K562 (cell line): Measurements from ENCODE around the gene RNF19B. TPM values are rescaled to one million over a fixed set of nuclear protein-coding genes. Genes with fewer than 3 reads are reported as not detected.
A peak's percentile ranks its signal among the peaks of the same experiment; 100 is the strongest.

Experiments used
- ARID1B ChIP-seq: fragments of 450-650 bp; IDR thresholded peaks from 2 replicates; pipeline ENCODE4 v1.6.1; 2016; ENCODE audit warnings: antibody characterized with exemption, mild to moderate bottlenecking, inconsistent platforms
- ARID4B ChIP-seq: sonication (generic); formaldehyde crosslinking; IDR thresholded peaks from 2 replicates; pipeline ENCODE4 v1.8.0; 2022; ENCODE audit warnings: mild to moderate bottlenecking, missing genetic modification reagents
- ATF1 ChIP-seq, 2 experiments: fragments of 450-650 bp in 1 of 2; IDR thresholded peaks; 2 replicates each; pipeline ENCODE4 v1.6.1; 2016; ENCODE audit warnings: missing compliant biosample characterization in 1 of 2, missing genetic modification characterization in 1 of 2
- ATF7 ChIP-seq: fragments of 450-650 bp; IDR thresholded peaks from 2 replicates; pipeline ENCODE4 v1.7.1; 2014; ENCODE audit warnings: mild to moderate bottlenecking, moderate library complexity
- CREB3 ChIP-seq: fragments of 450-650 bp; conservative IDR thresholded peaks from 2 replicates; pipeline ENCODE4 v1.6.1; 2016; ENCODE audit warnings: missing genetic modification characterization, low read depth, mild to moderate bottlenecking, missing compliant biosample characterization, moderate library complexity
- CTCF ChIP-seq, 3 experiments: IDR thresholded peaks in 2 of 3; conservative IDR thresholded peaks in 1 of 3; 2 replicates each; pipeline ENCODE4 v1.5.1; 2011 to 2012; ENCODE audit warnings: low read length in 3 of 3, mild to moderate bottlenecking in 3 of 3, control low read depth in 2 of 3, improper control_type of control experiment in 1 of 3, inconsistent platforms in 1 of 3, low read depth in 1 of 3, mixed read lengths in 1 of 3, moderate library complexity in 1 of 3; ENCODE audit not compliant: insufficient read depth in 2 of 3
- HDAC1 ChIP-seq, 2 experiments: fragments of 450-650 bp; IDR thresholded peaks; 2 replicates each; pipeline ENCODE4 v1.6.1; 2016 to 2017; ENCODE audit warnings: inconsistent platforms in 1 of 2, mild to moderate bottlenecking in 1 of 2, moderate library complexity in 1 of 2
- MECOM ChIP-seq: fragments of 250-450 bp; sonication (Bioruptor Pico); IDR thresholded peaks from 2 replicates; pipeline ENCODE4 v1.8.0; 2022; ENCODE audit warnings: inconsistent platforms
- NFIC ChIP-seq: fragments of 450-650 bp; IDR thresholded peaks from 2 replicates; pipeline ENCODE4 v1.6.1; 2017; ENCODE audit warnings: mild to moderate bottlenecking, inconsistent platforms
- PCBP1 ChIP-seq: fragments of 200-400 bp; formaldehyde crosslinking; IDR thresholded peaks from 2 replicates; pipeline ENCODE4 v1.6.1; 2018; ENCODE audit warnings: mild to moderate bottlenecking, low read depth, low read length; ENCODE audit not compliant: poor library complexity, severe bottlenecking
- POLR2G ChIP-seq: fragments of 200-400 bp; formaldehyde crosslinking; IDR thresholded peaks from 2 replicates; pipeline ENCODE4 v1.6.1; 2017; ENCODE audit warnings: low read depth, mild to moderate bottlenecking, antibody characterized with exemption, low read length, moderate library complexity
- PRDM10 ChIP-seq: fragments of 450-650 bp; IDR thresholded peaks from 2 replicates; pipeline ENCODE4 v1.6.1; 2018; ENCODE audit not compliant: partially characterized antibody
- RAD21 ChIP-seq, 2 experiments: fragments of 250-450 bp in 1 of 2; fragments of 450-650 bp in 1 of 2; sonication (Bioruptor Pico) in 1 of 2; formaldehyde crosslinking in 1 of 2; IDR thresholded peaks in 1 of 2; conservative IDR thresholded peaks in 1 of 2; 2 replicates each; pipeline versions ENCODE4 v1.4.0 to v1.8.0; 2020 to 2022; ENCODE audit warnings: mild to moderate bottlenecking in 2 of 2, moderate library complexity in 1 of 2
- ZNF12 ChIP-seq: sonication (generic); formaldehyde crosslinking; IDR thresholded peaks from 2 replicates; pipeline ENCODE4 v1.4.0; 2020; ENCODE audit warnings: mild to moderate bottlenecking, missing genetic modification reagents
- polyA plus RNA-seq, 8 experiments: library from polyadenylated mRNA; depleted of rRNA in 4 of 8; stranded (reverse) in 5 of 8; unstranded in 3 of 8; fragments of >200 nt; fragmentation: Nextera tagmentation in 2 of 8; fragmentation: Illumina TruSeq in 1 of 8; extraction: Ambion mirVana in 2 of 8; extraction: Trizol in 1 of 8; gene quantifications; 2 replicates each; pipeline versions ENCODE4 v1.2.1 to v1.2.3, GENCODE V29; 2011 to 2014; ENCODE audit warnings: inconsistent platforms in 1 of 8, missing spikeins in 1 of 8
- total RNA-seq, 7 experiments: library from RNA; depleted of rRNA in 6 of 7; stranded (reverse); fragments of >200 nt in 6 of 7; fragmentation: Illumina TruSeq in 2 of 7; extraction: Trizol in 2 of 7; gene quantifications; 2 replicates each; pipeline versions ENCODE4 v1.2.1 to v1.2.3, GENCODE V29; 2011 to 2021; ENCODE audit warnings: low replicate concordance in 1 of 7

The RNF19B gene
- total and polyA plus RNA-seq, 9 of the 15 experiments (the other 6 are each of a cell fraction or from before 2014, with no cell fraction given), result 2.6 to 14.9 (median 10.1) TPM

- peak; percentile 40; the same call in 1 of the 2 replicates for TF ChIP-seq ZNF12 (CRISPR knock-in tag)
- 0 out of 2 replicates have a peak, but pooled peaks have one; percentile 16 for TF ChIP-seq ARID4B (CRISPR knock-in tag)
- no peak for TF ChIP-seq ARID1B
- peak; percentile 82 for TF ChIP-seq NFIC
- TF ChIP-seq PRDM10, result peak; percentile 96
- peak; percentile 67 for TF ChIP-seq ATF7
- TF ChIP-seq MECOM (CRISPR knock-in tag), result no peak
- TF ChIP-seq ATF1 (CRISPR knock-in tag; IDR thresholded peaks at IDR 0.05), result no peak
- peak; percentile 40; the same call in 1 of the 2 replicates for TF ChIP-seq ATF1 (tag; IDR thresholded peaks at IDR 0.05)
- 0 out of 4 replicates have a peak, but pooled peaks of 1 of the 2 experiments have one; percentile 16 for TF ChIP-seq HDAC1 (IDR thresholded peaks at IDR 0.05)
- peak; percentile 90 for TF ChIP-seq PCBP1
- TF ChIP-seq CREB3 (tag), result no peak
- TF ChIP-seq POLR2G, result 0 out of 2 replicates have a peak, but pooled peaks have one; percentile 22
- TF ChIP-seq CTCF (IDR thresholded peaks at IDR 0.05 in 2 of 3, conservative IDR thresholded peaks at IDR 0.05 in 1 of 3; ENCODE audit: insufficient read depth in 2 of 3, low read depth in 1 of 3, low read length in 3 of 3), result peak in 1 of 3 experiments; percentile 51; a peak in 3 of 6 replicates
- TF ChIP-seq RAD21 (CRISPR knock-in tag; conservative IDR thresholded peaks at IDR 0.05 in 1 of 2, IDR thresholded peaks at IDR 0.05 in 1 of 2), result peak; percentile 16 to 62
Observed at GRCh38 chr1:32893198-32894018, 71.2 kb downstream of the RNF19B start (continued).
